Measurements from ENCODE around the gene MAP3K19.
"Not testable (repeated sequence)": the region's sequence is repeated elsewhere in the genome, so short reads cannot be mapped to it uniquely, and the experiment has no call there.

MAP3K19 gene, protein sequence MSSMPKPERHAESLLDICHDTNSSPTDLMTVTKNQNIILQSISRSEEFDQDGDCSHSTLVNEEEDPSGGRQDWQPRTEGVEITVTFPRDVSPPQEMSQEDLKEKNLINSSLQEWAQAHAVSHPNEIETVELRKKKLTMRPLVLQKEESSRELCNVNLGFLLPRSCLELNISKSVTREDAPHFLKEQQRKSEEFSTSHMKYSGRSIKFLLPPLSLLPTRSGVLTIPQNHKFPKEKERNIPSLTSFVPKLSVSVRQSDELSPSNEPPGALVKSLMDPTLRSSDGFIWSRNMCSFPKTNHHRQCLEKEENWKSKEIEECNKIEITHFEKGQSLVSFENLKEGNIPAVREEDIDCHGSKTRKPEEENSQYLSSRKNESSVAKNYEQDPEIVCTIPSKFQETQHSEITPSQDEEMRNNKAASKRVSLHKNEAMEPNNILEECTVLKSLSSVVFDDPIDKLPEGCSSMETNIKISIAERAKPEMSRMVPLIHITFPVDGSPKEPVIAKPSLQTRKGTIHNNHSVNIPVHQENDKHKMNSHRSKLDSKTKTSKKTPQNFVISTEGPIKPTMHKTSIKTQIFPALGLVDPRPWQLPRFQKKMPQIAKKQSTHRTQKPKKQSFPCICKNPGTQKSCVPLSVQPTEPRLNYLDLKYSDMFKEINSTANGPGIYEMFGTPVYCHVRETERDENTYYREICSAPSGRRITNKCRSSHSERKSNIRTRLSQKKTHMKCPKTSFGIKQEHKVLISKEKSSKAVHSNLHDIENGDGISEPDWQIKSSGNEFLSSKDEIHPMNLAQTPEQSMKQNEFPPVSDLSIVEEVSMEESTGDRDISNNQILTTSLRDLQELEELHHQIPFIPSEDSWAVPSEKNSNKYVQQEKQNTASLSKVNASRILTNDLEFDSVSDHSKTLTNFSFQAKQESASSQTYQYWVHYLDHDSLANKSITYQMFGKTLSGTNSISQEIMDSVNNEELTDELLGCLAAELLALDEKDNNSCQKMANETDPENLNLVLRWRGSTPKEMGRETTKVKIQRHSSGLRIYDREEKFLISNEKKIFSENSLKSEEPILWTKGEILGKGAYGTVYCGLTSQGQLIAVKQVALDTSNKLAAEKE (N-terminal part only)

DNA sequence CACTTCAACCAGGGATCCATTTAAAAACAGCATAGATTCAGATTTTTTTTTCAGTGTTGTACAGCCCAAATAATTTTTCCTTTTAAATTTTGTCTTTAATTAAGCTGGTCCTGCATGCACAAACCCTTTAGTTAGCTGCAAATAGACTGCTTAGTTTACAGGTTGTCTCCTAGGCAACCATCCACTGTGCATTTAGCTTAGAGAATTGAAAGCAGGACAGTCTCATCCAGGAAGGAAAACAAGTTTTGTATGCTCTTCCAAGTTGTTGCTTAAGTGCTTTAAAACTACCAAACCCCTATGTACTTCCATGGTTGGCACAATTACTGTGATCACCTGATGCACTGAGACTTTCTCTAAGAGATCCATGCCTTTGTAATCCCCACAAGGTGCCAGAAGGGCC is at the start of gene MAP3K19:
Gene MAP3K19, minus strand, starts transcription at position 148 of the 400 bp plus-strand sequence. CDS start 22,800 bp downstream, outside the sequence.
- DNase-seq = no peak

GRCh38 chr2:135096665-135097446 is 49.6 kb upstream of the MAP3K19 start:
- no peak for DNase-seq

DNA sequence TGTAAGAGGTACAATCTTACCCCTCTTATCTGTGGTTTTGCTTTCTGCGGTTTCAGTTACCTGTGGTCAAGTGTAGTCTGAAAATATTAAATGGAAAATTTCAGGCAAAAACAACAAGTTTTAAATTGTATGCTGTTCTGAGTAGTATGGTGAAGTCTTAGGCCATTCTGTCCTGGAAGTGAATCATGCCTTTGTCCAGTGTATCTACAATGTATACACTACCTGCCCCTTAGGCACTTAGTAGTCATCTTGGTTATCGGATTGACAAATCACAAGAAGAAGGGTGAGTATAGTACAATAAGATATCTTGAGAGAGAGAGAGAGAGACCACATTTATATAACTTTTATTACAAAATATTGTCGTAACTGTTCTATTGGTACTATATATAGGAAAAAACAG is 48.3 kb upstream of the MAP3K19 start:
- DNase-seq = no peak

DNA sequence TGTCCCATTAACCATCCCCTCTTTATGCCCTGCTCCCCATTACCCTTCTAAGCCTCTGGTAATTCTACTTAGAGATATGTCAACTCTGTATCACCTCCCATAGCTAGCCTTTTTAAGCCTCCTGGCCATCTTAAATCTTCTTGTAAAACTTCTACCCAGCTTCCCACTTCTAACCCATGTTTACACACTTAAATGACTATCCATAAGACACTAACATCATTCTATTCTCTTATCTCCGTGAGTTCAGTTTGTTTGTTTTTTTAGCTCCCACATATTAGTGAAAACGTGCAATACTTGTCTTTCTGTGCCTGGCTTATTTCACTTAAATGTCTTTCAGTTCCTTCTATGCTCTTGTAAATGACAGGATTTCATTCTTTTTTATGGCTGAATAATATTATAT is 47.3 kb upstream of the MAP3K19 start:
- no peak for DNase-seq

DNA sequence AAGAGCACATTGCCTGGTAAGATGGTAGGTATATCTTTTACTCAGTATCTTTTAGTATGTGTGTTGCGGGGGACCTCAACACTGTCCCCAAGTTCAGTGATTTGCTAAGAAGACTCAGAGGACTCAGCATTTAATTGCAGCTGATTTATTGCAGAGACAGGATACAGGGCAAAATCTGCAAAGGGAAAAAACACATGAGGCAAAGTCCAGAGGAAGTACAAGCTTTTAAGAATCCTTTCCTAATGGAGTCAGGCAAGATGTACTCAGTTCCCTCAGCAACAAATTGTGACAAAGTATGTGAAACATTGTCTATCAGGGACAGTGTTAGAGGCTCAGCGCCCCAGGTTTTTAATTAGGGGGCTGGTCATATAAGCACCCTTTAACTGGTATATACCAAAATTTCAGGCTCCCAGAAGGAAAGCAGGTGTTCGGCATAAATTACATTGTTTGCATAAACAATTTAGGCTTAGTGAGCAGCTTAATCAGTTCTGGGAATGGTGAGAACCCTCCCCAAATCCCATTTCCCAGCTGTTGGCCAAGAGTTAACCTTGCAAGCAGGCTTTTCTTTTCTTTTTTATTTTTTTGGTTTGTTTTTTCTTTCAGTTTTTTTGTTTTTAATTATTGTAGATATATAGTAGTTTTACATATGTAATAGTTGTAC is 46.6 kb upstream of the MAP3K19 start:
- DNase-seq = no peak

DNA sequence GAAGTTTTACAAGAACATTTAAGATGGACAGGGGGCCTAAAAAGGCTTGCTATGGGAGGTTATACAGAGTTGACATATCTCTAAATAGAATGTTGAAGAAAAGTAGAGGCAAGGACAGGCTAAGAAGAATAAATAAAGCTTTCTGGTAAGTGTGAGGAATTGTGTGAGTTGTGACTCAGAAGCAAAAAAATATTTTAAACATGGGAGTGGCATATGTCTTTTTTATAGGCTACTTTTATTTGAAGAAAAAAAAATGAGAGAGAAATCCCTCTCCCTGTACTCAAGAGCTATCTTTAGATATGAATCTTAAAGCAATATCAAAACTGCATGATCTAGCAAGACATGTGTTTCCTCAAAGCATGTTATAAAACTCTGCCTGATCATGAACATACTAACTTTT is 45.9 kb upstream of the MAP3K19 start:
- DNase-seq = no peak

GRCh38 chr2:135091681-135092080 is 44.4 kb upstream of the MAP3K19 start:
- DNase-seq = no peak

DNA sequence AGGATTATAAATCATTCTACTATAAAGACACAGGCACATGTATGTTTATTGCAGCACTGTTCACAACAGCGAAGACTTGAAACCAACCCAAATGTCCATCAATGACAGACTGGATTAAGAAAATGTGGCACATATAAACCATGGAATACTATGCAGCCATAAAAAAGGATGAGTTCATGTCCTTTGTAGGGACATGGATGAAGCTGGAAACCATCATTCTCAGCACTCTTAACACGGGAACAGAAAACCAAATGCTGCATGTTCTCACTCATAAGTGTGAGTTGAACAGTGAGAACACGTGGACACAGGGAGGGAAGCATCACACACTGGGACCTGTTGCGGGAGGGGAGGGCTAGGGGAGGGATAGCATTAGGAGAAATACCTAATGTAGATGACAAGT is 42.4 kb upstream of the MAP3K19 start:
- not testable (repeated sequence) for DNase-seq

- DNase-seq = no peak
Observed at GRCh38 chr2:135086222-135086621, 39.0 kb upstream of the MAP3K19 start.

GRCh38 chr2:135078417-135078816 is 31.2 kb upstream of the MAP3K19 start:
- DNase-seq = no peak

DNA sequence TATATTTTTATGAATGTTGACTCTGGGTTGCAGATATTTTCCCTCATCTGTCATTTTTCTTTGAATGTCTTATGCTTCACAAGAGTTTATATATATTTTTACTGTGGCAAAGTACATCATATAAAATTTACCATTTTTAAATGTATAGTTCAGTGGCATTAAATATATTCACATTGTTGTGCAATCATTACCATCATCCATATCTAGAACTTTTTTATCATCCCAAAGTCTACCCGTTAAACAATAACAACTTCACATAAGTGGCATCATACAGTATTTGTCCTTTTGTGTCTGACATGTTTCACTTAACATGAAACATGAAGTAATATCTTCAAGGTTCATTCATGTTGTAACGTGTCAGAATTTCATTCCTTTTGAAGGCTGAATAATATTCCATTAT is 29.3 kb upstream of the MAP3K19 start:
- DNase-seq = no peak

DNA sequence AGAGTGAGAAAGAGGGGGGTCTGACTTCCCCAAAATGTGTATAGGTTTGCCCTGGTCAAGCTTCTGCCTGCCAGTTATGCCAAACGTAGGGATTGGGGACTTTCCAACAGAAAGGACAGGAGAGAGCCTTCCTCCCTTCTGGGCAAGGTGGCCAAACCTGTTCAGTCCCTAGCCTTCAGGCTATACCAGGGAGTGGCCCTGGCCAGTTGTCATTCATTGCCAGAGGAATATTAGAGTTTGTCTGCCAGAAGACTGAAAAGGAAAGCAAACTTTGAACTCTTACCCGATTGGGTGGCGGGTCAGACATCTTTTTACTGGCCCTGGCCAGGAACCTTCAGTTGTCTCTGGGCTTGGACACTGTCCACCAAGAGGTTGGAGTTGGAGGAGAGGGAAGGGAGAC is 27.0 kb upstream of the MAP3K19 start:
- DNase-seq = no peak

- DNase-seq = no peak
Observed at GRCh38 chr2:135072125-135072997, 25.1 kb upstream of the MAP3K19 start.

DNA sequence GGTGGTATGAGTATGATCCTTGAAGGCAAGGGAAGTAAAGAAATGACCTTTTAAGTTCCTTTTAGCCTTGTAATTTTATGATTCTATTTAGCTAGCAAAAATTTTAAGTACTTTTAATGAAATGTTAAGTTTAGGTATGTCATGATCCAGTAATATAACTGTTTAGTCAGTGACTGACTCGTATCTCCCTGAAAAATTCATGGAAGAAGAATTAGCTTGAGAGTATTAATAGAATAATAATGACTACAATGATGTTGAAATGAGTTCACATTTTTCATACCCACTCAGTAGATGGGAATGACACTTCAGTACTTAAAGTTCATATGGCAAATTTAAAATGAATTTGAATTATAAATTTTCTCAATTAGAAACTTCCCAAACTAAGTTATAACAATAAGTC is 19.5 kb upstream of the MAP3K19 start:
- DNase-seq = no peak

DNA sequence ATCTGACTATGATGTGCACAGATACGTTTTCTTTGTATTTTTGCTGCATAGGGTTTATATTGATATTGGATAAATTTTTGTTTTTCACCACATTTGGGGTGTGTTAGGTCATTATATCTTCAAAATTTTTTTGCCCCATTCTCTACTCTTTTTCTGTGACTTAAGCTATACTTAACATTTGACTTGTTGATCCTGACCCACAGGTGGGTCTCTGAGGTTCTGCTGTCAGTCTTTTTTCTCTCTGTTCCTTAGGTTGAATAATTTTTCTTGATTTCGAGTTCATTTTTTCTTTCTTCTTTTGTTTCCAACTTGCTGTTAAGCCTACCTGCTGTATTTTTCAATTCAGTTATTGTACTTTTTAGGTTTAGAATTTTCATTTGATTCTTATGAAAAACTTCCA is 16.9 kb upstream of the MAP3K19 start:
- no peak for DNase-seq

- no peak for DNase-seq
Observed at GRCh38 chr2:135063210-135063609, 16.0 kb upstream of the MAP3K19 start.

DNA sequence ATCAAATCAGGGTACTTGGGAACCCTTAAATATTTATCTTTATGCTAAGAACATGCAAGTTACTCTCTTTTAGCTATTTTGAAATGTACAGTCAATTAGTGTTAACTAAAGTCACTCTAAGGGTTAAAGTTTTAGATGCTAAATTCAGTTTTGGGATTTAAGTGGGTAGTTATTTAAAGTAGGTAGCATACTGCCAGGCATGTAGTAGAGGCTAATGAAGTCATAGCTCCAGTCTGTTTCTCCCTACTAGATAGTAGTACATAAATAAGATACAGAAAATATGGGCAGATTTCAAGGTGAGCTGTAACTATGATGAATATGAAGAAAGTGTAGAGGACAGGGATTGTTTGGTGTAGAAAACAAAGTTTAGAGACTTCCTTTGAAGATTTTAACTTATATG is 12.3 kb upstream of the MAP3K19 start:
- no peak for DNase-seq

DNA sequence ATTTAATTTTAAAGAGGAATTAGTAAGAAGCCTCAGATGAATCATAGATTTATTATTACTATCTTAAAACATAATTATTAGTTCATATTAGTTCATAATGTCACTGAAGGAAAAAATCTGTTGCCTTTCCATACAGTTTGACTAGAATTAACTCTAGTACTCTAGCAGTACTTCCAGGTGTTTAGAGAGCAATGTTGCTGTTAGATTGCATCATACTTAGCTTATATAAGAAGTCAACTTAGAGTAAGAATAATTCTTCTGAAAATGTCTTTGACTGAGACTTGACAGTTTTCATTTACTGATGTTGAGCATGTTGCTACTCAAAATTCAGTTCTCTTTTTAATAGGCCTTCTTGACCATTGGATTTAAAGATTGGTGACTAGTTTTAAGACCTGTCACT is 9.5 kb upstream of the MAP3K19 start:
- DNase-seq = no peak

GRCh38 chr2:135055182-135055786 is 8.0 kb upstream of the MAP3K19 start:
- DNase-seq = no peak

- DNase-seq = no peak
Observed at GRCh38 chr2:135052997-135053474, 5.8 kb upstream of the MAP3K19 start.
